HG02678 (cell line): ENCODE measurements around the gene PADI4.

Experiments
- ATAC-seq: cut with Tn5 transposase; IDR thresholded peaks from one replicate; pipeline ENCODE4 v1.9.1; 2021; ENCODE audit warnings: mild to moderate bottlenecking, moderate library complexity; ENCODE audit not compliant: unreplicated experiment

PADI4 gene

DNA sequence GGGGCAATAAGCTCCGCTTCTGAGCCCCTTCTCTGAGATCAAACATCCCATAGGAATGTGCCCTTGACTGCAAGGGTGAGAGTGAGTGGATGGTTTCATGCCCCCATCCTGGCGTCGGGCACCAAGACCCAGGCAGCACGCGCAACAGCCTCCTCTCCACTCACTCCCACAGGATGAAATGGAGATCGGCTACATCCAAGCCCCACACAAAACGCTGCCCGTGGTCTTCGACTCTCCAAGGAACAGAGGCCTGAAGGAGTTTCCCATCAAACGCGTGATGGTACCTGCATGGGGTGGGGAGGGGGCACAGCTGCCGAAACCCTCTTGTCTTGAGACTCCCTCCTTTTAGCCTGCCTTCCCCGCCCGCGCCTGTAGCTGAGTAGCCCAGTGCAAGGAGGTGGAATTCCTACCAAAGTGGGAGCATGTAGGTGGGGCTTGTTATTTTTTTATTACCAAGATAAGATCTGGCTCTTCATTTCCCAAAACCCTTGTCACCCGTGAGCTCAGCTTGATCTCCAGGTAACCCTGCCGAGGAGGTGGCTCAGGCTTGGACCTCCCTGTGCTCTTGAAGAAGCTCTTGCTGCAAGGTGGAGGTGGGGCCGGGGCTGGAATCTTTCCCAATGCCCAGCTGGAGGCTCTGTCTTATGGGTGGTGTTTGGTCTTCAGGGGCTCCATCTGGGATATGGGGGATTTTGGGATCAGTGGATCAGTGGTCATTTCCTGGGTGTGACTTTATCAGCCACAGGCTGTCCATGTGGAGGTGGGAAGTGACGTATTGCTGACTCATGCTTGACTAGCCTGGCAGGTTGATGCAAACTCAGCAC lies 40.0 kb downstream of the PADI4 start:
- no peak for ATAC-seq

DNA sequence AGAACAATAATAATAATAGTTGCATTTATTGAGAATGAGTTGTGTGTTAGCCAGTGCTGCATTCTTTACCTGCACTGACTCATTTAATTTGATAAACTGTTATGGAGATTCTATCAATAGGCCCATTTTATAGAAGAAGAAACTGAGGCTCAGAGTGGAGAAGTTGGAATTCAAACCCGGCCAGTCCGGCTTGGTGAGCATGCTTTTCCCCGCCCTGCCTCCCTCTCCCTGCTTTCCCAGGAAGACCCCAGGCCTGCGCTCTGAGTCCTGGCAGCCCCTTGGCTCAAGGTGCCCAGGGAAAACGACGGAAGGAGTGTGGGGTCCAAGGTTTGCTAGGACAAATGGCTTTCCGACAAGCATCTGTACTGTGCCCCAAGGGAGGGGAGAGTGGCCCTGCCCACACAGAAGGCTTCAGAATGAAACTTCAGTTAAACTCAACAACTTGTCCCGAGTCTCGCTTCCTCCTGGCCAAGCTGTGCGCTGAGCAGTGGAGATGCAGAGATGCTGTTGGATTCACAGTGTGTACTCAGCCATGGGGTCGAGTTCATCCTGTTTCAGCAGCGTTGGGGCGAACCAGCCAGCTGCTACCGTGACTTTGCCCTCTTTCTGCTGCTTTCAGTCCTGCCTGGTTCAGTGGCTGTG lies 40.7 kb downstream of the PADI4 start:
- ATAC-seq = no peak

DNA sequence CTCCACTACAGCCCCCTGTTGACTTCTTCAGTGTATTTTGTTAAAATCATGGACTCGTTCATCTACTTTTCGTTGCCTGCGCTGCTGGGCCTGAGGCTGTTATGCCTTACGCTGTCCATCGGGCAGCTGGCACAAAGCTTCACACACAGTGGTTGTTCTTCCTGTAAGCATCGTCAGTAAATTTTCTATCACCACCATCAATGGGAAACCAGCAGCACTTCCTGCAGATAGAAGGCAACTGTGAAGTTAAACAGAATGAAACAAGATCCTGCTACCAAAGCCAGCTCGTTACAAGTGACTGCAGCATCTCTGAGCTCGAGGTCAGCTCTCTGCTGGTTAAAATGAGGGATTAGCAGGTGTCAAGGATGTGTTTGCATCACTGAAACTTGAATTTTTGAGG lies 42.1 kb downstream of the PADI4 start:
- no peak for ATAC-seq

DNA sequence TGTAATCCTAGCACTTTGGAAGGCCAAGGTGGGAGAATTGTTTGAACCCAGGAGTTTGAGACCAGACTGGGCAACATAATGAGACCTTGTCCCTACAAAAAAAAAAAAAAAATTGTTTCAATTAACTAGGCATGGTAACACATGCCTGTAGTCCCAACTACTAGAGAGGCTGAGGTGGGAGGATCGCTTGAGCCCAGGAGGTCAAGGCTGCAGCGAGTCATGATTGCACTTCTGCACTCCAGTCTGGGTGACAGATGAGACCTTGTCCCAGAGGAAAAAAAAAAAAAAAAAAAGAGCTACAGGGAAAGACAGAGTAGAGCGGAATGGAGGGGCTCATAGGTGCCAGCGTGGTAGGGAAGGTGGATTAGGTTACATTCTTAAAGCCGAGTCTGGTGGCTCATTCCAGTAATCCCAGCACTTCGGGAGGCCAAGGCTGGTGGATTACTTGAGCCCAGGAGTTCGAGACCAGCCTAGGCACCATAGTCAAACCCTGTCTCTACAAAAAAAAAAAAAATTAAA lies 43.0 kb downstream of the PADI4 start:
- no peak for ATAC-seq

DNA sequence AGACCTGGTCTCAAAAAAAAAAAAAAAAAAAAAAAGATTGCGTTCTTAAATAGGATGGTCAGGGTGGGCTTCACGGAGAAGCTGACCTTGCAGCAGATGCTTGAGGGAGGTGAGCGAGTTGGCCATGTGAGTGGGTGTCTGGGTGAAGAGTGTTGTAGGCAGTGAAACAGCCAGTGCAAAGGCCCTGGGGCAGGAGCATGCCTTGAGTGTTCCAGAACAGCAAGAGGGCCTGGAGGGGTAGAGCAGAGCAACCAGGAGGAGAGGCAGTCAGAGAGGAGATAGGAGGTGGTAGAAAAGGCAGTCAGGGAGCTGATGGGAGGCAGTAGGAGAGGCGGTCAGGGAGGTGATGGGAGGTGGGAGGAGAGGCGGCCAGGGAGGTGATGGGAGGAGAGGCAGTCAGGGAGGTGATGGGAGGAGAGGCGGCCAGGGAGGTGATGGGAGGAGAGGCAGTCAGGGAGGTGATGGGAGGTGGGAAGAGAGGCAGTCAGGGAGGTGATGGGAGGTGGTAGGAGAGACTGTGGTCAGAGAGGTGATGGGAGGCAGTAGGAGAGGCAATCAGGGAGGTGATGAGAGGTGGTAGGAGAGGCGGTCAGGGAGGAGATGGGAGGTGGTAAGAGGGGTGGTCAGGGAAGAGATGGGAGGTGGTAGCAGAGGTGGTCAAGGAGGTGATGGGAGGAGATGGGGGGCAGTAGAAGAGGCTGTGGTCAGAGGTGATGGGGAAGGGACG lies 43.8 kb downstream of the PADI4 start:
- no peak for ATAC-seq

DNA sequence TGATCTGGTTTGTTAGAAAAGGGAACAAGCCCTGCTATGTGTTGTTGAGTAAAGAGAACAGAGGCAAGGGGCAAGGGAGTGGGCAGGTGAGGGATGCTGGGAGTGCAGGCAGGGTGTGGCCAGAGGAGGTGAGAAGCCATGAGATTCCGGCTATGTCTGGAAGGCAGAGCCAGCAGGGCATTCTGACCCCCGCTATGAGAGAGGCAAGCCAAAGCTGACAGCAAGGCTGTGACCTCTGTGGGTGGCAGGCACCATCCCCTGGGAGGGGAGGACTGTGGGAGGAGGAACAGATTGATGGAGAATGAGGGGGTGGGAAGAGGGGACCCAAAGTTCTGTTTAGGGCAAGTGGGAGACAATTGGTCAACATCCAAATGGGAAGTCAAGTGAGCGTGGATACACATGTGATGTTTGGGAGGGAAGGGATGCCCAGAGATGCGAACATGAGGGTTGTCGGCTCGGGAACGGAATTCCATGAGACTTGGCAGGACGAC lies 44.5 kb downstream of the PADI4 start:
- ATAC-seq = no peak

DNA sequence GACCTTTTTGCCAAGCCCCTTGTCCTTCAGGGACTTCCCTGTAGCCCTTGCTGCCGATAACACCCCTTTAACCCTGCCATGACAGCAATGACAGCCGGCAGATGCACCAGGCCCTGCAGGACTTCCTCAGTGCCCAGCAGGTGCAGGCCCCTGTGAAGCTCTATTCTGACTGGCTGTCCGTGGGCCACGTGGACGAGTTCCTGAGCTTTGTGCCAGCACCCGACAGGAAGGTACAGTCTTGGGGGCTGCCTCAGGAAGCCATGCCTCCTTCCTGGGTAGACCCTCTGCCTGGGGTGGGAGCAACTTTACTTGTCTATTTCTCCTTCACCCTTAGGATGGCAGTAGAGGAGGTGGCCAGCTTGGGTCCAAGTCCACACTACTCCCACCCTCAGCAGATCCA lies 47.9 kb downstream of the PADI4 start:
- no peak for ATAC-seq

DNA sequence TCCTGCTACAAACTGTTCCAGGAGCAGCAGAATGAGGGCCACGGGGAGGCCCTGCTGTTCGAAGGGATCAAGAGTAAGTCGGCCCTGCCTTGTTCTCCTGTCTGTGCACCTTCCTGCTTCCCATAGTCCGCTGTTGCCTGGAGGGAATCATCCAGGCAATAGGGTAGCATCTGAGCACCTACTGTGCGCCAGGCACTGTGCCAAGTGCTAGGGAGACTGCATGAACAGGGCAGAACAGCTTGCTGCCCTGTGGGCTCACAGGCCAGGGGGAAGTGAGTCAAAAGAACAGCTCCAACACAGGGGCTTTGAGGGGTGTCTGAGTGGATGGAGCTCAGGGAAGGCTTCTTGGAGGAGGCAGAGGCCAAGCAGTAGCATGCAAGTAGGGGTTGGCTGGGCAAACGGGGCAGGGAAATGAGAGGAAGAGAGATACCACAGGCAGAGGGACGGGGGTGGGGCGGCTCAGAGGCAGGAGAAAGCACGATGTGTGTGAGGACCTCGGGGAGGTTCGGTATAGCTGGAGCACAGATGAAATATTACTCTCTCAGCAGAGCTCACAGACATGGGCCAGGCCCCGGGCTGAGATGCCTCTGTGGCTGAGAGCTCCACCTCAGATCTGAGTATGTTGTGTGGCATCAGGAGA lies 48.5 kb downstream of the PADI4 start:
- ATAC-seq = no peak

DNA sequence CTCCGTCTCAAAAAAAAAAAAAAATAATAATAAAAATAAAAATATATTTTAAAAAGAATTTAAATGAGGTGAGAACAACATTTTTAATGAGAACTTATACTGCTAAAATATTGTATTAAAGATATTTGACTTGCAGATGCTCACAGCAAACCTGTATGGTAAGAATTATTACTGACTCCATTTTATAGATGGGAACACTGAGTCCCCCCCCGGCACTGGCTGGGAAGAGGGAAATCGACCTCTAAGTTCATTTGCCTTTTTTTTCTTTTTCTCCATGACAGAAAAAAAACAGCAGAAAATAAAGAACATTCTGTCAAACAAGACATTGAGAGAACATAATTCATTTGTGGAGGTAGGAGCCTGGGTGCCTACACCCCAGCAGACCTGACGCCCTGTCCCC lies 50.6 kb downstream of the PADI4 start:
- ATAC-seq = no peak

DNA sequence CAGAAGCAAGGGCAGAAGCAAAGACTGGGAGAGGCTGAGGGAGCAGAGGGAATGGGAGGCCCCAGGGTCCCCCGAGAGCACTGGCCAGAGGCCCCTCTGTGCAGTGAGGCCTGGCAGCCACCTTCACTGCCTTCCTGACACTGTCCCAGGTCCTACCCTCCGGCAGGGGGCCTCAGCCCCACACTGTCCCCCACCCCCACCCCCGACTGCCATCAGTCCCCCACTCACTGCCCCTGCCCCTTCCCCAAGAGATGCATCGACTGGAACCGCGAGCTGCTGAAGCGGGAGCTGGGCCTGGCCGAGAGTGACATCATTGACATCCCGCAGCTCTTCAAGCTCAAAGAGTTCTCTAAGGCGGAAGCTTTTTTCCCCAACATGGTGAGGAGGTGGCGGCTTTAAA lies 51.0 kb downstream of the PADI4 start:
- no peak for ATAC-seq

DNA sequence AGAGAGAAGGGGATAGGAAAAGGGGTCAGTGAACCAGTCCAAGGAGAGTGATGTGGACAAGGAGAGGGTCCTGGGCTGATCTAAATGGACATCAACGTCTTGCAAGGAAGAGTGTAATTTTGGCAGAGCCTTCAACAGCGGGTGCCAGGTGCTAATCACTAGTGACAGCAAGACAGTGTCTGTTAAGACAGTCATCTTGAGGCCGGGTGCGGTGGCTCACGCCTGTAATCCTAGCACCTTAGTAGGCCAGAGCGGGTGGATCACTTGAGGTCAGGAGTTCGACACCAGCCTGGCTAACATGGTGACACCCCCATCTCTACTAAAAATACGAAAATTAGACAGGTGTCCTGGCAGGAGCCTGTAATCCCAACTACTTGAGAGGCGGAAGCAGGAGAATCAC lies 51.8 kb downstream of the PADI4 start:
- ATAC-seq = no peak

DNA sequence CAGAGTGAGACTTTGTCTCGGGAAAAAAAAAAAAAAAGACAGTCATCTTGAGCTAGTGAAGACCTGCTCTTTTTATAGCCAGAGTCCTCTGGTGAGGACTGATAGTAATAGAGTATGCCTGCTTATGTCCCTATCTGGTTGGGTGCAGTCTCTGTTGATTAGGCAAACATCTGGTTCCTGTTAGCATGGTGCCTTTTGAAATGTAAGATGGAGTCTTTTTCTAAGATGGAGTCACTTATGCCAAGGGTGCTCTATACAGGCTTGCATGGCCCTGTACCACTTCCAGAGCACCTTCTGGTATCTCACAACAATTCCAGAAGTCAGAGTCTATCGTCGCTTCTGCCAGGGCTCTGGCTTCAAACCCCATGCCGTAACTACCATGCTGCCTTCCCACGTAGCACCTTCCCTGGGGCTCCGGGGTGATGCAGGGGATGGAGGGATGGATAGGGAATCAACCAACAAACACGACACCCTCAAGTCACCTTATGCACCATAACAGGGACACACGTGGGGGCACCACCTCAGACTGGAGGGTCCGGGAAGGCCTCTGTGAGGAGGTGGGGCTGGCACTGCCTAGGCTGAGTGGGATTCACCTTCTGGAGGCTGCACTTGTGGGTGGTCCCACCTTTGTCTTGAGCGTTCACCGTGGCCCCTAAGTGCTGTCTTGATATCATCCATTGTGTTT lies 52.4 kb downstream of the PADI4 start:
- ATAC-seq = no peak

DNA sequence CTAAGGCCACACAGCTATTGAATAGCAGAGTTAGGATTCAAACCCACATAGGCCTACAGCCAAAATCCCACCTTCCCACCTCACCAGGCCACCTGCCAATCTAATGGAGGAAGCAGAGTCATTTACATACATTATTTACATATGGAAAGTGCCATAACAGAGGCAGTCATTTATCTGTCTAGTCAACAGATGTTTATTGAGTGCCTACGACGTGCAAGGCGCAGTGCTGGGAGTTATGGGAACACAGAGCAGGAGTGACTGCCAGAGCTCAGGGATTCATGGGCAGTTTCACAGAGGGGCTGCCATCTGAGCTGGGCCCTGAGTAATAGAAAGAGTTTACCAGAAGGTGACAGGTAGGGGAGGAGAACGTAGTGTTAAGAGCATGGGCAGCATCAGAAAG lies 53.7 kb downstream of the PADI4 start:
- ATAC-seq = no peak

DNA sequence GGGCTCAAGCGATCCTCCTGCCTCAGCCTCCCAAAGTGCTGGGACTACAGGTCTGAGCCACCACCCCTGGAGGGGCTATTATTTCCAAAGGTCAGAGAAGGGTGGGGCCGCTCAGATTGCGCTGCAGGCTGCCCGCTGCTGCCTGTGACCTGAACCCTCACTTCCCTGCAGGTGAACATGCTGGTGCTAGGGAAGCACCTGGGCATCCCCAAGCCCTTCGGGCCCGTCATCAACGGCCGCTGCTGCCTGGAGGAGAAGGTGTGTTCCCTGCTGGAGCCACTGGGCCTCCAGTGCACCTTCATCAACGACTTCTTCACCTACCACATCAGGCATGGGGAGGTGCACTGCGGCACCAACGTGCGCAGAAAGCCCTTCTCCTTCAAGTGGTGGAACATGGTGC lies 55.4 kb downstream of the PADI4 start:
- no peak for ATAC-seq

DNA sequence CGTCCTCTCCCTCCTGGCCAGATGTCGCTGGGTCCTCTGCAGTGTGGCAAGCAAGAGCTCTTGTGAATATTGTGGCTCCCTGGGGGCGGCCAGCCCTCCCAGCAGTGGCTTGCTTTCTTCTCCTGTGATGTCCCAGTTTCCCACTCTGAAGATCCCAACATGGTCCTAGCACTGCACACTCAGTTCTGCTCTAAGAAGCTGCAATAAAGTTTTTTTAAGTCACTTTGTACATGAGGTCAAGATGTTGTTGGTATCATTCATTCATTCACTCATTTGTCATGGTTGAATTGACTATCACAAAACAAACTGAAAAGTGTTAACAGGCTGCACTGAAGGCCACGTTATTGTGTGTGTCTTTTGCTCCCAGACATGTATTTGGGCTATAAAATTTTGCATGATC lies 55.8 kb downstream of the PADI4 start:
- ATAC-seq = no peak

DNA sequence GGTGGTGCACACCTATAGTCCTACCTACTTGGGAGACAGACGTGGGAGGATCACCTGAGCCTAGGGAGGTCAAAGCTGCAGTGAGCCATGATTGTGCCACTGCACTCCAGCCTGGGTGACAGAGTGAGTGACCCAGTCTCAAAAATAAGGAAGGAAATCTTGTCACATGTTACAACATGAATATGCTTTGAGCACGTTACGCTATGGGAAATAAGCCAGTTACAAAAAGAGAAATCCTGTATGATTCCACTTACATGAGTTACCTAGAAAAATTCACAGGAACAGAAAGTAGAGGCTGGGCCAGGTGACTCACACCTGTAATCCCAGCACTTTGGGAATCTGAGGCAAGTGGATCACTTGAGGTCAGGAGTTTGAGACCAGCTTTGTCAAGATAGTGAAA lies 57.3 kb downstream of the PADI4 start:
- ATAC-seq = no peak

DNA sequence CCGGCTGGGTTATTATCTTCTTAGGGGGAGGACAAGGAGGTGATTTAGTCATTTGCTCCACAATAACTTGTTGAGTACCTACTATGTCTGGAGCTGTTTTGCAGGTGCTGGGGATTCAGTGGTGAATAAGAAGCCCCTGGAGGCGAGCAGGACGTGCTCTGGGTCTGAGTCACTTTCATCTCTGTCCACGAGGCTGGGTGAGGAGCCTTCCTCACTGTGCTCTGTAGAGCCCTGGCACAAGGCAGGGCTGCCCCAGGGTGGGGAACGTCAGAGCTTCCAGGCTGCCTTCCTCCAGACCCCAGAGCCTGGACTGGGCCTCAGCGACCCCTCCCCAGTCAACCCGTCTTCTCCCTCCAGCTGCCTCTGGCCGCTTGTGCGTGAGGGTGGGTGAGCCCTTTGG lies 61.5 kb downstream of the PADI4 start:
- ATAC-seq = no peak

DNA sequence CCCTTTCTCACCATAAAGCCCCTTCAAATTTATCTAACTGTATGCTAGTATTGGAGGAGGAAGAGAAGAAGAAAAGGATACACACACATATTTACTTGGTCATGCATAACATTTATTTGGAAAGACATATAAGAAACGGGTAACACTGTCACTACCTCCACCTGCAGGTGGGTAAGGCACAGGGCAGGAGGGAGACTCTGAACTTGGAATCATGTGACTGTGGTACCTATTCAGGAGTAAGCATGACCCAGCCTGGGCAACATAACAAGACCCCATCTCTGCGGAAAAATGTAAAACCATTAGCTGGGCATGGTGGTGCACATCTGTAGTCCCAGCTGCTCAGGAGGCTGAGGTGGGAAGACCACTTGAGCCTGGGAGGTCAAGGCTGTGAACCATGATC lies 62.6 kb downstream of the PADI4 start:
- no peak for ATAC-seq

DNA sequence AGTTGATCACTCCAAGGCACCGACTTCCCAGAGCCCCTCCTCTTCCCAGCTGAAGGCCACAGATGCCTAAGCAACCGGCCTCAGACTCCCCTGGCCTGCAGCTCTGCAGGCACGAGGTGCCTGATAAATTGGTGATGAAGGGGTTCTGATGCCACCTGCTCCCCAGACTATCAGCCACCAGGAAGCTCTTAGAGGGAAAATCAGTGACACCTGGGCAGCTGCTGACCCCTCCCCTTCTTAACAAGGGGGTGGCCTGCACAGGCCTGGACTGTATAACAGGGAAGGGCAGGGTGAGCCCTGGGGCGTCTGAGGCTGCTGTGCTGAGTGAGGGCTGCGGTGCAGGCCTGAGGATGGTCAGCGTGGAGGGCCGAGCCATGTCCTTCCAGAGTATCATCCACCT lies 63.9 kb downstream of the PADI4 start, which contains the start of gene PADI6:
TSS of gene PADI6 (plus strand) at position 301 of the 400 bp plus-strand sequence. CDS start at position 351, 50 bp downstream.
- no peak for ATAC-seq

DNA sequence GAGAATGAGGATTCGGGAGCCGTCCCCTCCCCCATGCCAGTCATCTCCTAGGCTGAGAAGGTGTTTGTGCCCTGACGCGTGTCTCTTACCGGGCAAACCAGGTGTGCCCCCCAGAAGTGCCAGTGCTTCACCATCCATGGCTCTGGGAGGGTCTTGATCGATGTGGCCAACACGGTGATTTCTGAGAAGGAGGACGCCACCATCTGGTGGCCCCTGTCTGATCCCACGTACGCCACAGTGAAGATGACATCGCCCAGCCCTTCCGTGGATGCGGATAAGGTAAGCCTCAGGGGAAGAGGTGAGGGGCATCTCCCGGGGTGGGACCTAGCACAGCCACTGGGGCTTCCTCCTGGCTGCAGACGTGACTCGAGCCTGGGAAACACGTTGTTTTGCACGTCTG lies 65.0 kb downstream of the PADI4 start:
- no peak for ATAC-seq
